Measurements from ENCODE around the gene L3MBTL3. TPM values are rescaled to one million over a fixed set of nuclear protein-coding genes. Genes with fewer than 3 reads are reported as not detected.

Gene L3MBTL3
- polyA plus RNA-seq, 1 of the 3 experiments (the other 2 are of a cell fraction): 12.6 TPM

DNA sequence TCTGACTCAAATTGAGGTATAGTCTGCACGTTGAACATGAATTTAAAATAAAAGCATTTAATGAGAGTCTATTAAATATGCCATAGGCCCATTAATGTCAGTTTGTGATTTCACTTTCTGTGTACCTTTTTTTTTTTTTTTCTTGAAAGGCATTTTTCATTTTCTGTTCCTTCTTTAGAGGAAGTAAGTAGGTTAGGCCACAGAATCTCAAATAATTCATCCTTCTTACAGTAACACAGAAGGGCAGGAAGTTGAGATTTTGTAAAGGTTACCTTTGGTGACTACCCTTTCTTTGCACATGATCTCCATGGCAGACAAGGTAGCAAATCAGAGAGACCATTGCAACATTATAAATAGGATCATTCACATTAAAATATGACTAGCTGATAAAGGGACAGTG lies 9.6 kb downstream of the L3MBTL3 start (continued):
- TF ChIP-seq TEAD4 (IDR thresholded peaks at IDR 0.05; ENCODE audit: borderline replicate concordance, insufficient read depth) (no peak), FOXM1 (IDR thresholded peaks at IDR 0.05; ENCODE audit: low read depth) (no peak), FOXJ3 (CRISPR knock-in tag; IDR thresholded peaks at IDR 0.05) (no peak), POLR2AphosphoS5 (IDR thresholded peaks at IDR 0.05; ENCODE audit: low read depth, low read length) (no peak), ZBTB33 (IDR thresholded peaks at IDR 0.05; ENCODE audit: borderline replicate concordance, low read depth) (no peak), NFIC (IDR thresholded peaks at IDR 0.05; ENCODE audit: borderline replicate concordance) (no peak), CHD2 (IDR thresholded peaks at IDR 0.05; ENCODE audit: low read length, partially characterized antibody) (no peak)

GRCh38 chr6:130029163-130029562 lies 10.8 kb downstream of the L3MBTL3 start:
- peaks cover 16% of the 10 kb centered on the region; the same call in 1 of the 2 replicates for H4K20me1 ChIP-seq (ENCODE audit: insufficient read depth)
- no peaks in the 10 kb centered on the region for H3K9me3 ChIP-seq
- 0 out of 4 replicates have a peak, but pooled peaks cover 0 to 3% of the 10 kb centered on the region in 2 experiments for H3K4me1 ChIP-seq (ENCODE audit: control insufficient read depth in 1 of 2, insufficient read depth in 2 of 2, low read depth in 1 of 2, low read length in 1 of 2)
- H3F3A ChIP-seq (replicated peaks; ENCODE audit: insufficient read depth): peaks cover 8% of the 10 kb centered on the region
- H3K4me3 ChIP-seq (ENCODE audit: low read depth in 2 of 2, low read length in 1 of 2): no peak overlapping the region
- no peak overlapping the region for H3K9ac ChIP-seq
- H2AFZ ChIP-seq (ENCODE audit: low read depth): no peak overlapping the region
- H3K79me2 ChIP-seq (ENCODE audit: insufficient read depth): peaks cover 63% of the 10 kb centered on the region
- POLR2A ChIA-PET: no interaction called here
- H3K36me3 ChIP-seq (replicated peaks in 1 of 2; ENCODE audit: control insufficient read depth in 1 of 2, insufficient read depth in 2 of 2, low read length in 1 of 2): peaks cover 3 to 33% of the 10 kb centered on the region in 2 experiments
- CTCF ChIA-PET: no interaction called here
- H3K9me2 ChIP-seq: no peaks in the 10 kb centered on the region
- H3K27ac ChIP-seq (ENCODE audit: low read depth in 2 of 2, low read length in 1 of 2): no peak overlapping the region
- 83% methylated on average over 6 of the region's 6 CpGs for WGBS (ENCODE audit: low lambda C conversion rate)
- H3K4me2 ChIP-seq: no peak overlapping the region
- H3K27me3 ChIP-seq (ENCODE audit: insufficient read depth): no peaks in the 10 kb centered on the region
- no peak for DNase-seq
- no peak for TF ChIP-seq GATA2 (CRISPR knock-in tag; IDR thresholded peaks at IDR 0.05)
- no peak for TF ChIP-seq IRF3 (IDR thresholded peaks at IDR 0.05; ENCODE audit: low read depth, low read length)
- TF ChIP-seq RFX5 (IDR thresholded peaks at IDR 0.05; ENCODE audit: low read length): no peak
- no peak for TF ChIP-seq YY1 (IDR thresholded peaks at IDR 0.05; ENCODE audit: low read depth)
- TF ChIP-seq REST (IDR thresholded peaks at IDR 0.05; ENCODE audit: low read depth, low read length): no peak
- TF ChIP-seq NRF1 (IDR thresholded peaks at IDR 0.05; ENCODE audit: low read depth, low read length): no peak
- TF ChIP-seq CTCF (IDR thresholded peaks at IDR 0.05): no peak

All from SK-N-SH (cell line).